Uterus (tissue), 2 donors: ENCODE measurements around the gene ZNF653.

Source experiments
- CTCF ChIP-seq, 4 experiments: fragments of 200-600 bp in 2 of 4; fragments of 450-650 bp in 2 of 4; sonication (generic) in 2 of 4; IDR thresholded peaks; one replicate each; pipeline ENCODE4 v1.5.1; 2016 to 2019; ENCODE audit warnings: antibody characterized with exemption in 4 of 4, mild to moderate bottlenecking in 2 of 4, moderate library complexity in 1 of 4
- POLR2A ChIP-seq, 2 donors: fragments of 450-650 bp; IDR thresholded peaks; one replicate each; pipeline ENCODE4 v1.6.1; 2016; ENCODE audit warnings: antibody characterized with exemption in 2 of 2, mild to moderate bottlenecking in 1 of 2, moderate library complexity in 1 of 2

- no peak for TF ChIP-seq CTCF (IDR thresholded peaks at IDR 0.05)
- TF ChIP-seq POLR2A (IDR thresholded peaks at IDR 0.05) = no peak
Measured at GRCh38 chr19:11437955-11438354, 67.7 kb downstream of the ZNF653 start.
